Left forelimb (tissue), 1 donor: ENCODE data around the gene SPANXN2.
"Not testable (repeated sequence)": the region's sequence is repeated elsewhere in the genome, so short reads cannot be mapped to it uniquely, and the experiment has no call there.

Source experiments
- DNase-seq: peaks from one replicate; pipeline ENCODE4 v3.0.0-alpha.2; 2018; ENCODE audit warnings: low spot score

SPANXN2 gene, protein sequence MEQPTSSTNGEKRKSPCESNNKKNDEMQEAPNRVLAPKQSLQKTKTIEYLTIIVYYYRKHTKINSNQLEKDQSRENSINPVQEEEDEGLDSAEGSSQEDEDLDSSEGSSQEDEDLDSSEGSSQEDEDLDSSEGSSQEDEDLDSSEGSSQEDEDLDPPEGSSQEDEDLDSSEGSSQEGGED

DNA sequence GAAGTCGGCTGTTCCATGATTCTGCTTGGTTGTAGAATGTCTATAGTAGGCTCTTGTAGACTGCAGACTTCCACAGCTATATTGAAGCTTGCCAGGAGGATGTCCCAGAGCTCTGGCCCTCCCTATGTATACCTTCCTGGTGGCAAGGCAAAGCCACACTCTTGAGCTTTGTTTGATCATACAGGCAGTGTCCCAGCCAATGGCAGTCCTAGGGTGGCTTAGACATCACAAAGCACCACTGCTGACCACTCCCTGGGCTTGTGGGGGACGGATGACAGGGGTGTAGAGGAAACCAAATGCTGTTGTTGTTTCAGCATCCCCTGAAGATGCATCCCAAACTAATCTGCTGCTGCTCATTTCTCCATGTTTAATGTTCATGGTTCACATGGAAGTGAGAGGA, at the start of gene SPANXN2:
Gene SPANXN2, minus strand, starts transcription at position 101 of the 400 bp plus-strand sequence. Its CDS starts 84 bp downstream, at position 17.
- not testable (repeated sequence) for DNase-seq

GRCh38 chrX:143768976-143769375, 48.4 kb upstream of the SPANXN2 start:
- DNase-seq, result no peak

DNA sequence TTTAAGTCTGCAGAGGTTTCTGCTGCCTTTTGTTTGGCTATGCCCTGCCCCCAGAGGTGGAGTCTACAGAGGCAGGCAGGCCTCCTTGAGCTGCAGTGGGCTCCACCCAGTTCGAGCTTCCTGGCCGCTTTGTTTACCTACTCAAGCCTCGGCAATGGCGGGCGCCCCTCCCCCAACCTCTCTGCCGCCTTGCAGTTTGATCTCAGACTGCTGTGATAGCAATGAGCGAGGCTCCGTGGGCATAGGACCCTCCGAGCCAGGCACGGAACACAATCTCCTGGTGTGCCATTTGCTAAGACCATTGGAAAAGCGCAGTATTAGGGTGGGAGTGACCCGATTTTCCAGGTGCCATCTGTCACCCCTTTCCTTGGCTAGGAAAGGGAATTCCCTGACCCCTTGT, 47.2 kb upstream of the SPANXN2 start:
- DNase-seq, result not testable (repeated sequence)

- no peak for DNase-seq
Measured at GRCh38 chrX:143757887-143758286, 37.3 kb upstream of the SPANXN2 start.

DNA sequence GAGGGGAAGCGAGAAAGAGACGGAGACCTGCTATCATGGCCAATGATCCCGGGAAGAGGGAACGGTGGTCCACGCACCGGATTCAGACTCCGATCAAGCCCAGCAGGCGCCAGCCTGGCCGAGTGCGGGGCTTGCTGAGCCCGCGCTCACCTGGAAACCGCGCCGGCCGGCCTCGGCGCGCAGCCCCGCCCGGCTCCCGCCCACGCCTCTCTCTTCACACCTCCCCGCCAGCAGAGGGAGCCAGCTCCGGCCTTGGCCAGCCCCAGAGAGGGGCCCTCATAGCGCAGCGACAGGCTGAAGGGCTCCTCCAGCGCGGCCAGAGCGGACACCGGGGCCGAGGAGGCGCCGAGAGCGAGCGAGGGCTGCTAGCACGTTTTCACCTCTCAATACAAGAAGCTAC, 36.8 kb upstream of the SPANXN2 start:
- DNase-seq, result no peak

DNA sequence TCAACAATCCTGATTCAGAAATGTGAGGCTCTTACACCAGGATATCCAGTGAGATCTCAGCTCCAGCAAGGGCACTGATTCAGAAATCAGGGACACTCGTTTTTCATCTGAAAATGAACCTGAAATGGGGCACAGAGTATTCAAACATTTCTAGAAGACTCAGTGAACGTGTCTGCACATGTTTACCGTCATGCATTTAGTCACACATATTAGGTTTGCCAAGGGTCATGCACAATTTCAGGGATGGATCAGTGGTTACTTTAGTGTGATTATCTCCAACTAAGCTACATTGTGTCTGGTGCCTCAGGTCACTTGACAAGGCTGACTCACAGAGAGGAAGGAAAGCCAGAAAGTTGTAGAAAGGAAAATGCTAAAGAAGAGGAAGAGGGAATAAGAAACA, 33.6 kb upstream of the SPANXN2 start:
- DNase-seq, result no peak

GRCh38 chrX:143733866-143734265, 13.3 kb upstream of the SPANXN2 start:
- no peak for DNase-seq

DNA sequence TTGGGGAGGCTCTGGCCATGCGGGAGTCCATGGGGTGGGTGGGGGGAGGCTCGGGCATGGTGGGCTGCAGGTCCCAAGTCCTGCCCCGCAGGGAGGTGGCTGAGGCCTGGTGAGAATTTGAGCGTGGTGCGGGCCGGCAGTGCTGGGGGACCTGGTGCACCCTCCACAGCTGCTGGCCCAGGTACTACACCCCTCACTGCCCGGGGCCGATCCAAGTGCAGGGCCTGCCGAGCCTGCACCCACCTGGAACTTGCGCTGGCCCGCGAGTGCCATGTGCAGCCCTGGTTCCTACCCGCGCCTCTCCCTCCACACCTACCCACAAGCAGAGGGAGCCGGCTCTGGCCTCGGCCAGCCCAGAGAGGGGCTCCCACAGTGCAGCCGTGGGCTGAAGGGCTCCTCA, 5.7 kb upstream of the SPANXN2 start:
- no peak for DNase-seq

- DNase-seq, result no peak
Measured at GRCh38 chrX:143701460-143701859, 19.1 kb downstream of the SPANXN2 start.

GRCh38 chrX:143694885-143695284, 25.7 kb downstream of the SPANXN2 start:
- no peak for DNase-seq

GRCh38 chrX:143683486-143683885, 37.1 kb downstream of the SPANXN2 start:
- no peak for DNase-seq

GRCh38 chrX:143674926-143675325, 45.6 kb downstream of the SPANXN2 start:
- DNase-seq, result no peak

GRCh38 chrX:143669395-143669794, 51.2 kb downstream of the SPANXN2 start:
- DNase-seq, result no peak

DNA sequence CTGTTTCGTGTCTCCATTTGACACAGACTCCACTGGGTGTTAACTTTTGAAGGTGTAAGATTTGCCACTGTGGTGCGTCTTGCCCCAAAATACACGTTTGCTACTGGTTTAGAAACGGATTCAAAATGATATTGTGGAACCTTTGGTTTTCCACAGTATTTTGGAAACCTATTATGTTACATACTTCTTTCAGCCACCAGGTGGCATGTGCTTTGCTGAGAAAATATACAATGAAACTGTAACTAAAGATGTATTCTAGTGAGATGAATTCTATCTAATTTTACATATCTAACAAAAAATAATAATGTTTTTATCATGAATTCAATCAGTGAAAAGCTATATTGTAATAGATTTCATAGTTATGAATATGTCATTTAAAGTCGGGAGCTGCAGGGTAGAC, 56.2 kb downstream of the SPANXN2 start:
- no peak for DNase-seq

DNA sequence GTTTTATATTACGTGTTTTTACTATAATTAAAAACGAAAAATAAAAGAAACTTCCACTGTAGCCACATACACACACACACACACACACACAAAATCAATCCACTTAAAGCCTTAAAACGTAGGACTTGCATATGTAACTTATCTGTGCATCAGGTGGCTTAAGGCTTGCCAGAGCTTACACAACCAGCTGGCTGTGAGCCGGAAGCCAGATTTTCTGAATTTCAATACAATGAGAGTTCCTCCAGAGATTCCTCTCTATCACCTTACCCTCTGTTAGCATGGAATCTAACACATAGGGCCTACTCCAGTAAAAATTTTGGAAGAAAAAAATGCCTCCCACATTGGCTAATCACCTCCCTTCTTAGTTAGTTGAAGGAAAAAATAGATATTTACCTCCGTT, 56.8 kb downstream of the SPANXN2 start:
- DNase-seq, result no peak
